Measurements from ENCODE around the gene SMARCAL1. TPM values are rescaled to one million over a fixed set of nuclear protein-coding genes. Genes with fewer than 3 reads are reported as not detected.
A peak's percentile ranks its signal among the peaks of the same experiment; 100 is the strongest.

SMARCAL1 gene
- total and polyA plus RNA-seq, 2 of the 4 experiments (the other 2 are of a cell fraction), result 13.6 to 21.0 TPM

GRCh38 chr2:216426166-216426777, 14.0 kb downstream of the SMARCAL1 start:
- Histone ChIP-seq H3K9me1 (ENCODE audit: insufficient read depth, low read length) (peaks cover 23% of the 10 kb centered on the region), H3K9ac (ENCODE audit: low read depth, low read length) (peak overlapping the region; percentile 26; the same call in 1 of the 2 replicates)
- no peak for DNase-seq

More at GRCh38 chr2:216426166-216426777, 14.0 kb downstream of the SMARCAL1 start:
- peak overlapping the region; percentile 57; the same call in 1 of the 2 replicates for H2BK120ac ChIP-seq (ENCODE audit: low read depth, low read length)
- peak overlapping the region; percentile 91 for H2BK5ac ChIP-seq (ENCODE audit: low read depth, low read length, poor library complexity, severe bottlenecking)
- dilution Hi-C loops (cut with HindIII; ENCODE audit: low sequenced_read_pairs, unreplicated experiment), result no loop called here
- H2AK5ac ChIP-seq (ENCODE audit: low read depth, low read length), result peak overlapping the region; percentile 82; the same call in 1 of the 2 replicates
- H3K4me1 ChIP-seq (ENCODE audit: control insufficient read depth, insufficient read depth, low read length), result peaks cover 8% of the 10 kb centered on the region
- no peak for TF ChIP-seq POLR2A (IDR thresholded peaks at IDR 0.05; ENCODE audit: low read depth, low read length)
- no CpG with 5 or more reads among the region's 2 CpGs for WGBS, 2 experiments (ENCODE audit: extremely low coverage in 2 of 2, insufficient read length in 1 of 2)
- peak overlapping the region; percentile 21; the same call in 1 of the 2 replicates for H4K5ac ChIP-seq (ENCODE audit: low read depth, low read length)
- H3K14ac ChIP-seq (replicated peaks; ENCODE audit: low read depth, low read length), result peak overlapping the region; percentile 86
- peaks cover 48% of the 10 kb centered on the region for H3K36me3 ChIP-seq (ENCODE audit: control insufficient read depth, insufficient read depth, low read length)
- H2AFZ ChIP-seq (replicated peaks; ENCODE audit: low read length, poor library complexity), result no peak overlapping the region
- H2BK15ac ChIP-seq (ENCODE audit: low read depth, low read length), result peak overlapping the region; percentile 62
- ChIA-PET POLR2A (ENCODE audit: unreplicated experiment) (no interaction called here), CTCF (no interaction called here)
- H3K9me3 ChIP-seq (ENCODE audit: control insufficient read depth, insufficient read depth, low read length), result peaks cover 3% of the 10 kb centered on the region; the same call in 1 of the 2 replicates
- H4K91ac ChIP-seq (ENCODE audit: insufficient read depth, low read depth, low read length), result peak overlapping the region; percentile 82
- peak; percentile 53; the same call in 1 of the 2 replicates for ATAC-seq (ENCODE audit: low read depth)
- no peak overlapping the region for H3K4me3 ChIP-seq (ENCODE audit: insufficient read depth, low read depth, low read length)
- intact Hi-C loops (cut with micrococcal nuclease), result no loop called here
- H3K79me1 ChIP-seq (ENCODE audit: low read depth in 1 of 2, low read length in 2 of 2), result peaks cover 0 to 15% of the 10 kb centered on the region in 2 experiments; a peak in 1 of 4 replicates
- H2AK9ac ChIP-seq (replicated peaks; ENCODE audit: low read depth, low read length, poor library complexity), result peak overlapping the region; percentile 73
- peak overlapping the region; percentile 76 for H2BK20ac ChIP-seq (ENCODE audit: low read depth, low read length)
- BruUV-seq (replicated peaks), result no TSS peak
- 0 out of 2 replicates have a peak overlapping the region, but pooled peaks have one; percentile 25 for H3K23ac ChIP-seq (ENCODE audit: low read depth, low read length)
- H4K20me1 ChIP-seq (ENCODE audit: insufficient read depth, low read length), result peaks cover 3% of the 10 kb centered on the region; the same call in 1 of the 2 replicates
- peak overlapping the region; percentile 50; the same call in 1 of the 2 replicates for H3K18ac ChIP-seq (ENCODE audit: low read depth, low read length)
- no peaks in the 10 kb centered on the region for H3K27me3 ChIP-seq (ENCODE audit: control insufficient read depth, insufficient read depth, low read length)
- H3K4me2 ChIP-seq (ENCODE audit: low read depth, low read length), result peak overlapping the region; percentile 51
- in situ Hi-C loops (cut with MboI; ENCODE audit: low sequenced_read_pairs), result no loop called here
- 0 out of 2 replicates have a peak overlapping the region, but pooled peaks have one; percentile 30 for H3K56ac ChIP-seq (ENCODE audit: extremely low read depth, insufficient read depth, low read length)
- H3K27ac ChIP-seq (ENCODE audit: insufficient read depth, low read length), result peak overlapping the region; percentile 24; the same call in 1 of the 2 replicates
- H3K4ac ChIP-seq (ENCODE audit: low read depth, low read length), result peak overlapping the region; percentile 87
- H4K8ac ChIP-seq (ENCODE audit: low read depth in 2 of 2, low read length in 2 of 2), result peak overlapping the region; percentile 5 to 33; a peak in 1 of 4 replicates

Data from IMR-90 (cell line).